HUES48 (cell line): ENCODE measurements around the gene SLC22A4.

Experiments used
- H3K27ac ChIP-seq: one replicate; pipeline ENCODE4 v1.7.0; 2013; ENCODE audit warnings: low read depth, low read length, inconsistent platforms
- H3K27me3 ChIP-seq: 2 replicates; pipeline ENCODE4 v1.6.1; 2013; ENCODE audit warnings: mild to moderate bottlenecking, low read length; ENCODE audit not compliant: control insufficient read depth, insufficient read depth
- H3K36me3 ChIP-seq: 2 replicates; pipeline ENCODE4 v1.6.1; 2013; ENCODE audit warnings: low read length; ENCODE audit not compliant: control insufficient read depth, insufficient read depth
- H3K4me1 ChIP-seq: 2 replicates; pipeline ENCODE4 v1.6.1; 2013; ENCODE audit warnings: mild to moderate bottlenecking, low read length; ENCODE audit not compliant: control insufficient read depth, insufficient read depth
- H3K4me3 ChIP-seq: 2 replicates; pipeline ENCODE4 v1.5.1; 2013; ENCODE audit warnings: mild to moderate bottlenecking, low read depth, low read length
- H3K9ac ChIP-seq: 2 replicates; pipeline ENCODE4 v1.6.1; 2013; ENCODE audit warnings: mild to moderate bottlenecking, low read depth, low read length, moderate library complexity
- H3K9me3 ChIP-seq: 2 replicates; pipeline ENCODE4 v1.6.1; 2013; ENCODE audit warnings: low read length; ENCODE audit not compliant: control insufficient read depth, insufficient read depth

The SLC22A4 gene

DNA sequence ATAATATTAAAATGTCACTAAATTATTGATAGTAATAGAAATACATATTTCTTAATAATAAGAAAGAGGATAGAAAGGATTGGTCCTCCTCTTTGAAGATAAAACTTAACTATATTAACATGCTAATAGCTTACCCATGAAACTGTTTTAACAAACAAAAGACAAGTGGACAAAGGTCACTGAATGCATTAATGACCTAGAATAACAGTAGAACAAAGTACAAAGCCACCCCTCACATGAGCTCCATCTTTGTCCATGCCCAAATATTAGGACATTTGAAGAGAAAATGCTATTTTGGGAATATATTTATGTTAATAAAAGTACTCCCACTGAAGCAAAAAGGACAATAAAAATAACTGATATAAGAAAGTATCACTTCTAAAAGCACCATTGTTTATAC lies 41.2 kb downstream of the SLC22A4 start:
- Histone ChIP-seq H3K9ac (no peak overlapping the region), H3K27ac (no peak overlapping the region), H3K4me3 (no peak overlapping the region), H3K4me1 (0 out of 2 replicates have a peak, but pooled peaks cover 2% of the 10 kb centered on the region), H3K27me3 (no peaks in the 10 kb centered on the region), H3K9me3 (no peaks in the 10 kb centered on the region), H3K36me3 (no peaks in the 10 kb centered on the region)

DNA sequence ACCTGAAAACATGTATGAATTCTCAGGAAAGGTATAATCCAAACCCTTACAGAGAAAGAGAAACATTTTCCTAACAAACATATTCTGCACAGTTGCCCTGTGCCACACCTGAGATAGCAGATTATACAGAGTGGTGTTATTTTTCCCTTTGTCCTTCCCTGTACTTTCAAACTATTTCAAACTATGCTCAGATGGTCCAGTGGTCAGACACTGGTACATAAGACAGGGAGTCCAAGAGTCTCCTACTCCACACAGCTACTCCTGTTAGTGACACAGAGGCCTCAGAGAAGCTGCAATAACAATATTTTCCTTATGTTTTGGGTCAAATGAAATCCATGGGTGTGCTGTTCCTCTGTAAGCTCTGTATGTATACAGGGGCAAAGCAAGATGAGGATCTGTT lies 45.3 kb downstream of the SLC22A4 start:
- no peaks in the 10 kb centered on the region for H3K9me3 ChIP-seq
- 0 out of 2 replicates have a peak, but pooled peaks cover 2% of the 10 kb centered on the region for H3K4me1 ChIP-seq
- no peaks in the 10 kb centered on the region for H3K36me3 ChIP-seq
- no peak overlapping the region for H3K27ac ChIP-seq
- no peak overlapping the region for H3K4me3 ChIP-seq
- H3K27me3 ChIP-seq = no peaks in the 10 kb centered on the region
- H3K9ac ChIP-seq = no peak overlapping the region

DNA sequence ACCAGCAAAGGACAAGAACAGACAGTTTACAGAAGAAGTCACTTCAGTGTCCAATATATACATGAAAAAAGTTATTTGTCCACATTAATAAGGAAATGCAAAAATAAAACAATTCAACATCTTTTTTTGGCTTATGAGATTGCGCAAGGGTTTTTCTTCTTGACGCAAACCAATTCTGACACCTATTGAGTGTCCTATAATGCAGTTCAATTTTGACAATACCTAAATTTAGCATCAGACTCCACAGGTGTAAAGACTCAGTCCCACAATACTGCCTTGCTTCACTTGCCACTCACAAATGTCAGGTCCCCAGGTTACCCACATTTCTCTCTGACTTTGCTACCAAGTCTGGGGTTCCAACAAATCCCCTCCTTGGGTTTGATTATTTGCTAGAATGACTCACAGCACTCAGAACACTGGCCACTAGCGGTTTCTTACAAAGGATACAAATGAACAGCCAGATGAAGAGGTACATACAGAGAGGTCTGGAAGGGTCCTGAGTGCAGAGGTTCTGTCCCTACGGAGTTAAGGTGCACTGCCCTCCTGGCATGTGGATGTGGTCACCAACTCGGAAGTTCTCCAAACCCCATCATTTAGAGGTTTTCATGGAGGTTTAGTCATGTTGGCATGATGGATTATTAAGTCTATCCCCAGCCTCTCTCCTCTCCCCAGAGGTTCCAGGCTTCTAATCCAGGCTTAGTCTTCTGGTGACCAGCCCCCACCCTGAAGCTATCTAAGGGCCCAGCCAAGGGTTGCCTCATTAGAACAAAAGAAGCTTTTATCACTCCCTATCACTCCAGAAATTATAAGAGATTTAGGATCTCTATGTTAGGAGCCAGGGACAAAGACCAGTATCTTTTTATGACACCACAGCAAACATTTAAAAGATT lies 48.3 kb downstream of the SLC22A4 start:
- Histone ChIP-seq H3K27me3 (no peaks in the 10 kb centered on the region), H3K4me1 (no peaks in the 10 kb centered on the region), H3K4me3 (no peak overlapping the region), H3K36me3 (no peaks in the 10 kb centered on the region), H3K27ac (no peak overlapping the region), H3K9ac (no peak overlapping the region), H3K9me3 (no peaks in the 10 kb centered on the region)

DNA sequence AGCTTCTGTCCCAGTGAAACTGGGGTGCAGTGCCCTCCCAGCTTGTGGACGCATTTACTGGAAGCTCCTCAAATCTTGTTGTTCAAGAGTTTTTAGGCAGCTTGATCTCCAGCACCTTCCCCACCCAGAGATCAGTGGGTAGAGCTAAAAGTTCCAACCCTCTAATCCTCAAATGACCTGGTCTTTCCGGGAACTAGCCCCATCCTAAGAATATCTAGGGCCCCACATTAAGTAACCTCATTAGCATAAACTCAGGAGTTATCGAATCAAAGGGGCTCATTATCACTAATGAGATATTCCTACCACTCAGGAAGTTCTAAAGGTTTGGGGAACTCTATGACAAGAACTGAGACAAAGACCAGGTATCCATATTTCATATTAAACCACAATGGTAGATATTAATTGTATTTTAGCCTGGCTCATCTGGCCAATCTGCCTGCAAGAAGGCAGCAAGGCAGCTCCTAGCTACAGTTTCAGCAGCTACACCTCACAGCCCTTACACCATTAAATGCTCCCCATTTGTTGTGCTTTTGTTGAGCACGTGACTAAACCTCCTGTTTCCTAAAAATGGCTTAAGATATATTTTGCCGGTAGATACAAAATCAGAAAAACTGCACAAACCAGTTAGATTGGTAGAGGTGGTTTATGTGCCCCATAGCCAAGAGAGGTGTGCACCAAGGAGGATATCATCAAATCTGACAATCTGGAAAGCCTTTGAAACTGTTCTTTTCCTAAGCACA lies 50.8 kb downstream of the SLC22A4 start:
- Histone ChIP-seq H3K27ac (no peak overlapping the region), H3K9me3 (peaks cover 8% of the 10 kb centered on the region), H3K36me3 (no peaks in the 10 kb centered on the region), H3K4me3 (no peak overlapping the region), H3K4me1 (no peaks in the 10 kb centered on the region), H3K27me3 (no peaks in the 10 kb centered on the region), H3K9ac (no peak overlapping the region)

DNA sequence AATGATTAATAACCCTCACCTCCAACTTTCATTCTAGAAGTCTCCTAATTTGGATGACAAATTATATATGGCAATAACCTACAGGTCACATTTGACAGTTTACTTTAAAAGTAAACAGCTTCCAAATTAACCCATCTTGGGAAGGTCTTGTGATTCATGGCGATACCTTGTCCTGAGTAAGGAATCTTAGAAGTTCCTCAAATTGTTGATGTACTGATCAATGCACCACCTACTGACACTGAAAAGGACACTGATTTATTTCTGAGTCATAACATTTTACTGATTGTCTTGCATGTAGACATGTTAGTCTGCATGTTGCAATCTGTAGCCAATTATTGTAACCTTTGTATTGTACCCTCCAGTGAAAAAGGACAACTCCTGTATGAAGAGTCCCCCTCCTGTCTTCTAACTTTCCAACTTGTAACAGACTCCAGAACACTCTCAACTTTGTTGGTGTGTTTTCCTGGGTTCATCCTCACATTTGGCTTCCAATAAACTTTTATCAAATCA lies 59.3 kb downstream of the SLC22A4 start:
- Histone ChIP-seq H3K36me3 (no peaks in the 10 kb centered on the region), H3K9ac (no peak overlapping the region), H3K4me1 (peaks cover 5% of the 10 kb centered on the region), H3K4me3 (no peak overlapping the region), H3K27me3 (no peaks in the 10 kb centered on the region), H3K27ac (no peak overlapping the region), H3K9me3 (peaks cover 8% of the 10 kb centered on the region)

DNA sequence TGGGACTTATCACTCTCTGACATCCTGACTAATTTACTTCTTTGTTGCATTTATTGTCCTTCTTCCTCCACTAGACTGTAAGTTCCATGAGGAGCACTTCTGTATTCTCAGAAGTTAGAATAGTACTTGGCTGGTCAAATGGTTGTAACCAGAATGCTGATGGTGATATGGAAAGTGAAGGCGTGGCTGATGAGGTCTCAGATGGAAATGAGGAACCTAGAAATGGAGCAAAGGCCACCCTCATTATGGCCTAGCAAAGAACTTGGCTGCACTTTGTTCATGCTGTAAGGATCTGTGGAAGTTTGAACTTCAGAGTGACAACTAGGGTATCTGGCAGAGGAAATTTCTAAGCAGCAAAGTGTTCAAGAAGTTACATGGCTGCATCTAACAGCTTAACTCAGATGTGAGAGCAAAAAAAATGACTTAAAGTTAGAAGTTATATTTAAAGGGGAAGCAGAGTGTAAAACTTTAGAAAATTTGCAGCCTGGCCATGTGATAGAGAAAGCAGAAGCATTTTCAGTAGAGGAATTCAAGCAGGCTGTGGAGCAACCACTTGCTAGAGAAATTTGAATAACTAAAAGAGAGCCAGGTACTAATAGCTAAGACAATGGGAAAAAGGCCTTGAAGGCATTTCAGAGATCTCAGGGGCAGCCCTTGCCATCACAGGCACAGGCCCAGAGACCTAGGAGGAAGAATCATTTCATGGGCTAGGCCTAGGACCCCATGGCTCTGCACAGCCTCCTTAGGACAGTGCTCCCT lies 60.4 kb downstream of the SLC22A4 start:
- H3K9ac ChIP-seq = no peak overlapping the region
- H3K4me3 ChIP-seq = no peak overlapping the region
- no peaks in the 10 kb centered on the region for H3K36me3 ChIP-seq
- H3K27me3 ChIP-seq = no peaks in the 10 kb centered on the region
- H3K4me1 ChIP-seq = peaks cover 5% of the 10 kb centered on the region
- no peak overlapping the region for H3K27ac ChIP-seq
- H3K9me3 ChIP-seq = peaks cover under 1% of the 10 kb centered on the region; the same call in 1 of the 2 replicates

DNA sequence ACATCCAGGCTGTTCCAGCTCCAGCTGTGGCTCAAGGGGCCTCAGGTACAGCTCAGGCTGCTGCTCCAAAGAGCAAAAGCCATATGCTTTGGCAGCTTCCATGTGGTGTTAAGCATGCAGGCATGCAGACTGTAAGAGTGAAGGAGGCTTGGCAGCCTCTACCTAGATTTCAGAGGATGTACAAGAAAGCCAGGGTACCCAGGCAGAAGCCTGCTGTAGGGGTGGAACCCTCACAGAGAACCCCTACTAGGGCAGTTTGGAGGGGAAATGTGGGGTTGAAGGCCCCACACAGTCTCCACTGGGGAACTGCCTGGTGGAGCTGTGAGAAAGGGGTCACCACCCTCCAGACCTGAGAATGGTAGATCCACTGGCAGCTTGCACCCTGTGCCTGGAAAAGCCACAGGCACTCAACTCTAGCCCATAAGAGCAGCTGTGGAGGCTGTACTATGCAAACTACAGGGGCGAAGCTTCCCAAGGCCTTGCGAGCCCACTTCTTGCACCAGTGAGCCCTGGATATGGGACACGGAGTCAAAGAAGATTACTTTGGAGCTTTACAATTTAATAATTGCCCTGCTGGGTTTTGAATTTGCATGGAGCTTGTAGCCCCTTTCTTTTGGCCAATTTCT lies 61.1 kb downstream of the SLC22A4 start:
- Histone ChIP-seq H3K36me3 (no peaks in the 10 kb centered on the region), H3K9me3 (no peaks in the 10 kb centered on the region), H3K4me1 (peaks cover 5% of the 10 kb centered on the region), H3K27me3 (no peaks in the 10 kb centered on the region), H3K9ac (no peak overlapping the region), H3K4me3 (no peak overlapping the region), H3K27ac (no peak overlapping the region)

DNA sequence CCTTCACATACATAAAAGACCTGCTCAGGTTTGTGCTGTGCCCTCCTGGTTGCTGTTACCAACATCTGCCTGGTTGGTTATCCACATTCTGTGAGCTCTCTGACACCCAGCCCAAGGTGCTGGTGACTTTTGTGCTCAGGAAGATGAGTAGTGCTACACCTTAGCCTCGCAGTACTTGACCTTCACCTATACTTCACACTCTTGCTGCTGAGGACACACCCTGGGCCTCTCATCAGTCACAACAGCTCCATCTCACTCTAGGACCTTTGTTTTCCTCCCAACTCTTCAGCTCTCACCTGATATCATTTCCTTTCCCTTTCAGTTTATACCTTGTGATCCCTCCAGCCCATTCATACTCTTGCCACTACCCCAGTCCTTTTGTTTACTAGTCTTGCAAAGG lies 64.6 kb downstream of the SLC22A4 start:
- Histone ChIP-seq H3K9ac (no peak overlapping the region), H3K27ac (no peak overlapping the region), H3K27me3 (no peaks in the 10 kb centered on the region), H3K36me3 (no peaks in the 10 kb centered on the region), H3K9me3 (no peaks in the 10 kb centered on the region), H3K4me3 (no peak overlapping the region), H3K4me1 (peaks cover 5% of the 10 kb centered on the region)

DNA sequence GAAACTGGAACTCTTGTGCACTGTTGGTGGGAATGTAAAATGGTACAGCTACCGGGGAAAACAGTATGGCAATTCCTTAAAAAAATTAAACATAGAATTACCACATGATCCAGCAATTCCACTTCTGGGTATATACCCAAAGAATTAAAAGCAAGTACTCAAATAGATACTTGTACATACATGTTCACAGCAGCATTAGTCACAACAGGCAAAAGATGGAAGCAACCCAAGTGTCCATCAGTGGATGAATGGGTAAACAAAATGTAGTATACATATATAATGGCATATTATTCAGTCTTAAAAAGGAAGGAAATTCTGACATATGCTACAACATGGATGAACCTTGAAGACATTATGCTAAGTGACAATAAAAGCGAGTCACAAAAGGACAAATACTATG lies 67.9 kb downstream of the SLC22A4 start:
- H3K27ac ChIP-seq = no peak overlapping the region
- no peaks in the 10 kb centered on the region for H3K27me3 ChIP-seq
- H3K9me3 ChIP-seq = no peaks in the 10 kb centered on the region
- no peaks in the 10 kb centered on the region for H3K4me1 ChIP-seq
- H3K4me3 ChIP-seq = no peak overlapping the region
- no peak overlapping the region for H3K9ac ChIP-seq
- H3K36me3 ChIP-seq = no peaks in the 10 kb centered on the region

DNA sequence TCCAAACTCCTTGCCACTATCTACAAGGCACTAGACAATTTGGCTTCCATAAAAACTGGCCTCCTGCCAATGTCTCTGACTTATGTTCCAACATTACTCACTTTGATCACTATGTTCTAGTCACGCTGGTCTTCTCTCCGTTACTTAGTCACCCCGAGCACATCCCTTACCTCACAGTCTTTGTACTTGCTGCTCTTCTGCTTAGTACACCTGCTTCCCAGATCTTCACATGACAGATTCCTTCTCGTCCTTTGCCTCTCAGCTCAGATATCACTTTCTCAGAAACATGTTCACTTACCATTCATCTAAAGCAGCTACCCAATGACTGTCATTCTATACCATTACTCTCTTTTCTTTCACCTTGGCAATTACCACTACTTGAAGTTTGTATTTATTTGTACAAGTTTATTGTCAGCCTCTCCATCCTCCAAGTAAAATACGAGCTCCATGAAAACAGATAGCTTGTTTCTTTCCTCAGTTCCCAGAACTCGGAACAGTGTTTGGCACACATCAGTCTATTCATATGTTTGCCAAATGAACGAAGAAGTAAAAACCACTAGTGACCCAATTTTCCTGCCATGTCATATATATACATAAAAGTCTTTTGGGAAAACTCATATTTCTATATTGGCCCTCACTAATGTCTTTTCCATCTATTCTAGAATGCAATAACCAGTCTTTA lies 69.4 kb downstream of the SLC22A4 start:
- no peaks in the 10 kb centered on the region for H3K27me3 ChIP-seq
- no peaks in the 10 kb centered on the region for H3K36me3 ChIP-seq
- H3K4me3 ChIP-seq = no peak overlapping the region
- H3K4me1 ChIP-seq = 0 out of 2 replicates have a peak, but pooled peaks cover under 1% of the 10 kb centered on the region
- no peak overlapping the region for H3K27ac ChIP-seq
- no peaks in the 10 kb centered on the region for H3K9me3 ChIP-seq
- no peak overlapping the region for H3K9ac ChIP-seq
